ENCODE data around the gene TRIM64C. TPM values are rescaled to one million over a fixed set of nuclear protein-coding genes. Genes with fewer than 3 reads are reported as not detected.
A peak's percentile ranks its signal among the peaks of the same experiment; 100 is the strongest.
"Not testable (repeated sequence)": the region's sequence is repeated elsewhere in the genome, so short reads cannot be mapped to it uniquely, and the experiment has no call there.

TRIM64C gene, protein sequence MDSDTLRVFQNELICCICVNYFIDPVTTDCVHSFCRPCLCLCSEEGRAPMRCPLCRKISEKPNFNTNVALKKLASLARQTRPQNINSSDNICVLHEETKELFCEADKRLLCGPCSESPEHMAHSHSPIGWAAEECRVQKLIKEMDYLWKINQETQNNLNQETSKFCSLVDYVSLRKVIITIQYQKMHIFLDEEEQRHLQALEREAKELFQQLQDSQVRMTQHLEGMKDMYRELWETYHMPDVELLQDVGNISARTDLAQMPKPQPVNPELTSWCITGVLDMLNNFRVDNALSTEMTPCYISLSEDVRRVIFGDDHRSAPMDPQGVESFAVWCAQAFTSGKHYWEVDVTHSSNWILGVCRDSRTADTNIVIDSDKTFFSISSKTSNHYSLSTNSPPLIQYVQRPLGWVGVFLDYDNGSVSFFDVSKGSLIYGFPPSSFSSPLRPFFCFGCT
- not detected for total RNA-seq
- polyA plus RNA-seq: not detected
- long read RNA-seq, donor 1: 0 reads
- long read RNA-seq, donor 2: 0 reads
- long read RNA-seq, donor 3: 0 reads

DNA sequence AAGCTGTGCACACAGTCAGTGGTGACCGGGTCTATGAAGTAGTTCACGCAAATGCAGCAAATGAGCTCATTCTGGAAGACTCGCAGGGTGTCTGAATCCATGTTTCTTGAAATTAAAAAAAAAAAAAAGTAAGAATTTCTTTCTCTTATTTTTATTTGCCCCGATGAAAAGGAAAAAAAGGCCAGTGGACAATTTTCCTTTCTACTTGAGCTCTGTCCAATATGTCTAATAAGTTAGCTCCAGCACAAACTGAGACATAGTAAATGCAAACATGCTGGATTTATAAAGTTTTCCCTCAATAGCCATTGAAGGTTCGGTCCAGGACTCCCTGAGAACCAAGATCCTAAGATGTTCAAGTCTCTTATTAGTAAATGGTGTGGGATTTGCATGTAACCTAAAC, at the start of gene TRIM64C:
Gene TRIM64C (minus strand): TSS at position 101 of the 400 bp plus-strand sequence. CDS start 0 bp downstream, at position 101.
- H3K4me1 ChIP-seq; H3K36me3 ChIP-seq; H3K9me3 ChIP-seq; intact Hi-C loops (cut with DNase I); ATAC-seq; DNase-seq; H3K27me3 ChIP-seq; H3K27ac ChIP-seq; H3K4me3 ChIP-seq: not testable (repeated sequence)
- WGBS, 4 donors: 76 to 85% (median 81%) methylated on average over 5 of the region's 5 CpGs

DNA sequence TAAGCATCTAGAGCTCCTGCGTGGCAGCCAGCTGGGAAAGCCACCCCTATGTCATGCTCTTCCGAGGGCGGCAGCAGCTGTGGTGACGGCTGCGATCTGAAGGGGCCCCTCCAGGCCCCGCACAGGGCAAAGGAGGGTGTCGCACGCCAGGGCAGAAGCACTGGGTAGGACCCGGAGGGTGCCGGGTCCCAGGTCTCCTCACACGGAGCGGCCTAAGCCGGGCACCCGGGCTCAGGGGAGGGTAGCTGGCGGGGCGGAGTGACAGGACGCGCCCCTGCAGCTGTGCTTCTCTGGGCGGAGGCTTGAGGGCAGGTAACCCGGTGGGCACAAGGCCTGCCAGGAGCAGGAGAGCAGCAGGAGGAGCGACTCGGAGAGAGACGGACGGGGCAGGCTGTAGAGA, 43.4 kb upstream of the TRIM64C start:
- H3K36me3 ChIP-seq; H3K27ac ChIP-seq; H3K27me3 ChIP-seq; H3K4me3 ChIP-seq; DNase-seq; intact Hi-C loops (cut with DNase I); ATAC-seq; H3K9me3 ChIP-seq; H3K4me1 ChIP-seq: not testable (repeated sequence)
- WGBS, 4 donors: 73 to 91% (median 89%) methylated on average over 7 to 24 of the region's 24 CpGs

DNA sequence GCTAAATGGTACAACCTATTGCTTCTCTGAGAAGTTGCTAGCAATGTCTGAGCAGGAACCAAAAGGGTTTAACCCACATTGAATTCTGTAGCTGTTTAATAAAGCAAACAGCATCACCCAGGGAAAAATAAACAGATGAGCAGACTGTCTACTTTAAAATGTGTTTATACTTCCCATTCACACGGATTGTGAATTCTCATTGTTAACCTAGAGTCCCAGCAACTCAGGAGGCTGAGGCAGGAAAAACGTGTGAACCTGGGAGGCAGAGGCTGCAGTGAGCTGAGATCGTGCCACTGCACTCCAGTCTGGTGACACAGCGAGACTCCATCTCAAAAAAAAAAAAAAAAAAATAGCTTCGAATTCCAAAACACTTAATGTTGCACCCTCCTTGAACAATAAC, 11.0 kb upstream of the TRIM64C start:
- H3K9me3 ChIP-seq; intact Hi-C loops (cut with DNase I); H3K27ac ChIP-seq; H3K4me1 ChIP-seq; ATAC-seq; H3K36me3 ChIP-seq; H3K4me3 ChIP-seq; H3K27me3 ChIP-seq; DNase-seq: not testable (repeated sequence)
- 54 to 70% (median 59%) methylated on average over 5 of the region's 5 CpGs for WGBS, 4 donors

DNA sequence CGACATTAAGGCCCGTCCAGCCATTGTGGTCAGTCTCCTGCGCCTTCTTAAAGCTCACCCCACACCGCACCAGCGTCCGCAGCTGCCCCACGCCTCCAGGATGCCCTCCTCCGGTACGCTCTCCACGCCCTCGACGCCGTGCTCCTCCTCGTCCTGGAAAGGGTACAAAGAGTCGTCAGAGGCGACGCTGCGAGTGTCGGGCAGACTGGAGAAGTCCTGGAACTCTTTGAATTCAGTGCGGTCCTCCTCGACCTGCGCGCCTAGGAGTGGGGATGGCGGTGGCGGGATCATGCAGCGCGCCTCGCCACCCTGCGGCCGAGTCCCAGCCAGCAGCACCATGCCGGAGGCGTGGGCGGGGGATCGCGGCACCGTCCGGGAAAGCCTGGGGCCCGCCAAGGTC, 9.1 kb downstream of the TRIM64C start:
- ATAC-seq; H3K9me3 ChIP-seq; H3K4me3 ChIP-seq; H3K27ac ChIP-seq; intact Hi-C loops (cut with DNase I); H3K36me3 ChIP-seq; H3K27me3 ChIP-seq; H3K4me1 ChIP-seq: not testable (repeated sequence)
- peak in 1 of 5 donors; percentile 29 for DNase-seq
- 51 to 68% (median 59%) methylated on average over 28 to 38 of the region's 38 CpGs for WGBS, 4 donors

DNA sequence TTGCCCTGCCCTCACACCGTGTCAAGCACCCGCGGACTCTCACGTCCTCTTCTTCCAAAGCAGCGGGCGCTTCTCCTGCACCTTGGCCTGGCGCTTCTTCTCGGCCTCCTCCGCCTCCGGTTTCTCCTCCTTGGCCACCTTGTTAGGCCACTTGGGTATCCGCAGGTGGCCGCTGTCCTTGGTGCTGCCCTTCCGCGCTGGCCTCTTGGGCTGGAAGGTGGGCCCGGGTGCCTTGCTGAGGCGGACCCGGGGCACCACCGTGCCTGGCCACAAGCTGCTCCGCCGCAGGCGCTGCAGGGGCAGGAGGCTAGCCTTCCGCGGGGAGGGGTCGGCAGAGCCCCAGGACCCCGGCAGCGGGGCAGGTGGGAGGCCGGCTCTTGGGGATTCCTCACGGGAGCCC, 10.7 kb downstream of the TRIM64C start:
- H3K27ac ChIP-seq; ATAC-seq; H3K27me3 ChIP-seq; H3K4me1 ChIP-seq; intact Hi-C loops (cut with DNase I); H3K4me3 ChIP-seq; H3K36me3 ChIP-seq; DNase-seq; H3K9me3 ChIP-seq: not testable (repeated sequence)
- 33 to 69% (median 45%) methylated on average over 13 to 27 of the region's 28 CpGs for WGBS, 4 donors

DNA sequence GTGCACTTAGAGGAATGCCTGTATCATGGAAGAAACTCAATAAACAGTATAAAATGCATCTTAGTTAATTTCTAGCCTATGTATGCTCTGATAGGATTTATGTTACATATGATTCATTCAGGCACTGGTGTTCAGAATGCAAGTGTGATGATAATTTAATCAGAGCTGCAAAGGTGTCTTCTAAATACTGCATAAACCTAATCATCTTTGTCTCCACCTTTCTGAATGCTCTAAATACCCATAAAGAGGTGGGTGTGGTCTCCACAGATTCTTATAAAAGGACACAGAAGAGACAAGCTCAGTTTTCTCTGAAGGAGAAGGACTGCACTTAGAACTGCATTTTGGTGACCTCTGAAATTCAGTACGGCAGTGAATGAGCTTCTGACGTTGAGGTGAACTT, 30.4 kb downstream of the TRIM64C start, which contains the start of gene TRIM49B:
Gene TRIM49B (plus strand): TSS at position 301 of the 400 bp plus-strand sequence. CDS start 2,777 bp downstream, outside the sequence.
- H3K27ac ChIP-seq; ATAC-seq; H3K4me1 ChIP-seq; H3K27me3 ChIP-seq; H3K9me3 ChIP-seq; intact Hi-C loops (cut with DNase I); H3K4me3 ChIP-seq; DNase-seq; H3K36me3 ChIP-seq: not testable (repeated sequence)
- WGBS, 4 donors: 16 to 32% (median 23%) methylated on average over 2 of the region's 2 CpGs

Other genes with a start within 250 kb of the TRIM64C start
- not detected for gene TRIM51G, start 75.2 kb downstream of the TRIM64C start, total RNA-seq
- gene TRIM51G, start 75.2 kb downstream of the TRIM64C start, polyA plus RNA-seq: not detected
- gene TRIM49B, start 30.3 kb downstream of the TRIM64C start, total RNA-seq: not detected
- gene TRIM49B, start 30.3 kb downstream of the TRIM64C start, polyA plus RNA-seq: not detected
- under 1 TPM in 4 of 9 donors, not detected in 5; 0.39 to 0.98 (median 0.47) TPM for gene FOLH1, start 149.5 kb upstream of the TRIM64C start, total RNA-seq
- under 1 TPM in 1 of 2 donors, not detected in 1; 0.08 TPM for gene FOLH1, start 149.5 kb upstream of the TRIM64C start, polyA plus RNA-seq

All from heart left ventricle (tissue), 16 donors.